Stimulated activated CD4-positive, alpha-beta T cell treated with anti-CD3 and anti-CD28 coated beads, Interleukin-15, amount 100 ng/mL, for 1 hour (primary cell): ENCODE measurements around the gene ATXN1.
"Not testable (repeated sequence)": the region's sequence is repeated elsewhere in the genome, so short reads cannot be mapped to it uniquely, and the experiment has no call there.

Experiments used
- DNase-seq, 2 donors: peaks; one replicate each; pipeline ENCODE4 v3.0.0-alpha.2; 2020; ENCODE audit warnings: low read depth in 1 of 2, low spot score in 1 of 2

Gene ATXN1

GRCh38 chr6:16547587-16547986 lies 213.7 kb downstream of the ATXN1 start:
- DNase-seq: no peak

GRCh38 chr6:16546861-16547260 lies 214.4 kb downstream of the ATXN1 start:
- no peak for DNase-seq

GRCh38 chr6:16545382-16545781 lies 215.9 kb downstream of the ATXN1 start:
- no peak for DNase-seq

GRCh38 chr6:16544521-16544920 lies 216.7 kb downstream of the ATXN1 start:
- DNase-seq: no peak

- no peak for DNase-seq
Observed at GRCh38 chr6:16544006-16544405, 217.3 kb downstream of the ATXN1 start.

- no peak for DNase-seq
Observed at GRCh38 chr6:16543521-16543920, 217.7 kb downstream of the ATXN1 start.

- DNase-seq: no peak
Observed at GRCh38 chr6:16542070-16542469, 219.2 kb downstream of the ATXN1 start.

- no peak for DNase-seq
Observed at GRCh38 chr6:16540804-16541752, 220.2 kb downstream of the ATXN1 start.

- not testable (repeated sequence) for DNase-seq
Observed at GRCh38 chr6:16540383-16540782, 220.9 kb downstream of the ATXN1 start.

GRCh38 chr6:16539086-16539931 lies 222.0 kb downstream of the ATXN1 start:
- DNase-seq: no peak

- DNase-seq: no peak
Observed at GRCh38 chr6:16535564-16535963, 225.7 kb downstream of the ATXN1 start.

GRCh38 chr6:16533721-16534136 lies 227.5 kb downstream of the ATXN1 start:
- no peak for DNase-seq

- no peak for DNase-seq
Observed at GRCh38 chr6:16533210-16533609, 228.1 kb downstream of the ATXN1 start.

GRCh38 chr6:16527691-16528090 lies 233.6 kb downstream of the ATXN1 start:
- DNase-seq: no peak

- no peak for DNase-seq
Observed at GRCh38 chr6:16524380-16524707, 236.9 kb downstream of the ATXN1 start.

GRCh38 chr6:16523606-16524379 lies 237.5 kb downstream of the ATXN1 start:
- no peak for DNase-seq

GRCh38 chr6:16522937-16523336 lies 238.3 kb downstream of the ATXN1 start:
- DNase-seq: no peak

GRCh38 chr6:16521528-16521927 lies 239.7 kb downstream of the ATXN1 start:
- no peak for DNase-seq

GRCh38 chr6:16519265-16520242 lies 241.7 kb downstream of the ATXN1 start:
- DNase-seq: no peak

- DNase-seq: no peak
Observed at GRCh38 chr6:16518265-16518664, 243.0 kb downstream of the ATXN1 start.
